Umbilical cord (tissue), 2 donors: ENCODE measurements around the gene RASAL3. TPM values are rescaled to one million over a fixed set of nuclear protein-coding genes. Genes with fewer than 3 reads are reported as not detected.

Experiments
- DNase-seq: peaks from one replicate; pipeline ENCODE4 v3.0.0-alpha.2; 2015; ENCODE audit warnings: low spot score
- total RNA-seq: library from RNA; depleted of rRNA; stranded (reverse); fragments of >200 nt; gene quantifications from one replicate; pipeline ENCODE4 v1.2.3, GENCODE V29; 2014; ENCODE audit warnings: low replicate concordance; ENCODE audit not compliant: insufficient read depth

RASAL3 gene
- total RNA-seq, 1 donor from 2014 or later: 1.4 TPM

GRCh38 chr19:15436012-15436825 lies 28.1 kb downstream of the RASAL3 start:
- no peak for DNase-seq

GRCh38 chr19:15433519-15434069 lies 30.8 kb downstream of the RASAL3 start:
- DNase-seq: no peak

GRCh38 chr19:15432629-15433518 lies 31.5 kb downstream of the RASAL3 start:
- DNase-seq: peak; percentile 94

GRCh38 chr19:15432018-15432494 lies 32.3 kb downstream of the RASAL3 start:
- DNase-seq: no peak

- DNase-seq: no peak
Observed at GRCh38 chr19:15431396-15432017, 32.8 kb downstream of the RASAL3 start.

- DNase-seq: no peak
Observed at GRCh38 chr19:15430526-15431120, 33.7 kb downstream of the RASAL3 start.

- DNase-seq: no peak
Observed at GRCh38 chr19:15429825-15430467, 34.4 kb downstream of the RASAL3 start.

- DNase-seq: no peak
Observed at GRCh38 chr19:15428956-15429824, 35.2 kb downstream of the RASAL3 start.

- DNase-seq: no peak
Observed at GRCh38 chr19:15427991-15428471, 36.3 kb downstream of the RASAL3 start.

- DNase-seq: no peak
Observed at GRCh38 chr19:15427350-15427700, 37.0 kb downstream of the RASAL3 start.

- no peak for DNase-seq
Observed at GRCh38 chr19:15426485-15427349, 37.6 kb downstream of the RASAL3 start.

GRCh38 chr19:15425321-15425950 lies 38.9 kb downstream of the RASAL3 start:
- no peak for DNase-seq

GRCh38 chr19:15424692-15425272 lies 39.6 kb downstream of the RASAL3 start:
- no peak for DNase-seq

- no peak for DNase-seq
Observed at GRCh38 chr19:15424121-15424520, 40.2 kb downstream of the RASAL3 start.

- DNase-seq: no peak
Observed at GRCh38 chr19:15423130-15423529, 41.2 kb downstream of the RASAL3 start.

GRCh38 chr19:15422296-15423075 lies 41.9 kb downstream of the RASAL3 start:
- peak; percentile 15 for DNase-seq

- peak; percentile 40 for DNase-seq
Observed at GRCh38 chr19:15421721-15422260, 42.6 kb downstream of the RASAL3 start.
